HepG2 (cell line): Measurements from ENCODE around the gene KIF24. TPM values are rescaled to one million over a fixed set of nuclear protein-coding genes. Genes with fewer than 3 reads are reported as not detected.

Experiments
- FOXA1 ChIP-seq, 2 experiments: fragments of 450-650 bp in 1 of 2; sonication (generic) in 1 of 2; formaldehyde crosslinking in 1 of 2; IDR thresholded peaks; 2 replicates each; pipeline versions ENCODE4 v1.4.0 to v1.6.1; 2016 to 2020; ENCODE audit warnings: missing genetic modification reagents in 1 of 2
- HMGA1 ChIP-seq: sonication (generic); formaldehyde crosslinking; conservative IDR thresholded peaks from 2 replicates; pipeline ENCODE4 v1.4.0; 2020; ENCODE audit warnings: missing genetic modification reagents
- PAX8 ChIP-seq: sonication (generic); formaldehyde crosslinking; IDR thresholded peaks from 2 replicates; pipeline ENCODE4 v1.8.0; 2022; ENCODE audit warnings: mild to moderate bottlenecking, missing genetic modification reagents, borderline replicate concordance
- PHF20 ChIP-seq: sonication (generic); formaldehyde crosslinking; IDR thresholded peaks from 2 replicates; pipeline ENCODE4 v1.5.0; 2020; ENCODE audit warnings: mild to moderate bottlenecking, missing genetic modification reagents
- SETDB1 ChIP-seq: sonication (generic); formaldehyde crosslinking; IDR thresholded peaks from 2 replicates; pipeline ENCODE4 v1.5.1; 2020; ENCODE audit warnings: missing genetic modification reagents, mild to moderate bottlenecking, borderline replicate concordance
- ZBTB10 ChIP-seq: sonication (generic); formaldehyde crosslinking; IDR thresholded peaks from 2 replicates; pipeline ENCODE4 v1.4.0; 2020; ENCODE audit warnings: missing genetic modification reagents, borderline replicate concordance
- ZNF703 ChIP-seq: sonication (generic); formaldehyde crosslinking; IDR thresholded peaks from 2 replicates; pipeline ENCODE4 v1.5.1; 2020; ENCODE audit warnings: missing genetic modification reagents, mild to moderate bottlenecking, moderate library complexity, borderline replicate concordance
- ZNF792 ChIP-seq: IDR thresholded peaks from 2 replicates; pipeline ENCODE4 v1.6.1; 2016
- ZSCAN9 ChIP-seq: IDR thresholded peaks from 2 replicates; pipeline ENCODE4 v1.6.1; 2016; ENCODE audit warnings: borderline replicate concordance
- polyA plus RNA-seq, 8 experiments: library from polyadenylated mRNA; depleted of rRNA in 3 of 8; stranded (reverse) in 7 of 8; unstranded in 1 of 8; fragments of >200 nt; fragmentation: Illumina TruSeq in 4 of 8; extraction: Trizol in 4 of 8; gene quantifications; 2 replicates each; pipeline versions ENCODE4 v1.2.1 to v1.2.3, GENCODE V29; 2011 to 2016; ENCODE audit warnings: low read depth in 4 of 8, missing spikeins in 1 of 8, mixed read lengths in 1 of 8; ENCODE audit not compliant: insufficient read depth in 1 of 8
- total RNA-seq, 5 experiments: library from RNA; depleted of rRNA; stranded (reverse); fragments of >200 nt; fragmentation: Illumina TruSeq; extraction: Trizol; gene quantifications; 2 replicates each; pipeline ENCODE4 v1.2.3, GENCODE V29; 2016; ENCODE audit warnings: low read depth in 1 of 5
- TF ChIP-seq, protein P1 (sequence below): sonication (generic); formaldehyde crosslinking; IDR thresholded peaks from 2 replicates; pipeline ENCODE4 v1.8.1; 2022; ENCODE audit warnings: mild to moderate bottlenecking, missing genetic modification reagents
- TF ChIP-seq, protein P2 (sequence below), 2 experiments: sonication (generic) in 1 of 2; formaldehyde crosslinking in 1 of 2; IDR thresholded peaks; 2 replicates each; pipeline versions ENCODE4 v1.4.0 to v1.6.1; 2016 to 2020; ENCODE audit warnings: borderline replicate concordance in 1 of 2, low read depth in 1 of 2, mild to moderate bottlenecking in 1 of 2, missing genetic modification reagents in 1 of 2
- TF ChIP-seq, protein P3 (sequence below): sonication (generic); formaldehyde crosslinking; IDR thresholded peaks from 2 replicates; pipeline ENCODE4 v1.4.0; 2020; ENCODE audit warnings: missing genetic modification reagents

Gene KIF24
- total and polyA plus RNA-seq, 2 of the 13 experiments (the other 11 are each of a cell fraction or from before 2014, with no cell fraction given): 1.1 to 3.0 TPM

DNA sequence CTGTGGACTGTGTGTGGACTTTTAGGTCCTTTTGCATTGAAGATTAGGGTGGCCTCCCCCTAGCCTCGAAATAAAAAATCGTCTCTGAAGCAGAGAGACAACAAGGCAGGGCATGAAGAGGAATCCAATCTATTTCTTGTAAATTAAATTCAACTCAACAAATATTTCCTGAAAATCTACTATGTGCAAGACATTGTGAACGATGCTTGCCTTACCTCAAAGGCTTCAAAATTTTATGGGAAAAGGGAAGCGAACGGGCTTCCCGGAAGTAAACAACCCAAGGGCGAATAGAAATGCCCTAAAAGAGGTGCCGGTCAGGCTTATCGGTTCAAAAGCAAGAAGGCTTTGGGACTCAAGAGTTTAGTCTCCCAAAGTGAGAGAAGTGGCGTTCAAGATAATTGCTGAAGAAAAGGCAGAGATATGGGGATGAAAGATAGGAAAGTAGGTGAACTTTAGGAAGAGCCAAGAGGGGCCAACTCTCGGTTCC is 525 bp downstream of the KIF24 start (continued):
- TF ChIP-seq, protein P1, sequence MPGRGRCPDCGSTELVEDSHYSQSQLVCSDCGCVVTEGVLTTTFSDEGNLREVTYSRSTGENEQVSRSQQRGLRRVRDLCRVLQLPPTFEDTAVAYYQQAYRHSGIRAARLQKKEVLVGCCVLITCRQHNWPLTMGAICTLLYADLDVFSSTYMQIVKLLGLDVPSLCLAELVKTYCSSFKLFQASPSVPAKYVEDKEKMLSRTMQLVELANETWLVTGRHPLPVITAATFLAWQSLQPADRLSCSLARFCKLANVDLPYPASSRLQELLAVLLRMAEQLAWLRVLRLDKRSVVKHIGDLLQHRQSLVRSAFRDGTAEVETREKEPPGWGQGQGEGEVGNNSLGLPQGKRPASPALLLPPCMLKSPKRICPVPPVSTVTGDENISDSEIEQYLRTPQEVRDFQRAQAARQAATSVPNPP (CRISPR knock-in tag): no peak
- no peak for TF ChIP-seq ZNF703 (CRISPR knock-in tag)
- no peak for TF ChIP-seq FOXA1 (IDR thresholded peaks at IDR 0.05)
- 0 out of 2 replicates have a peak, but pooled peaks have one; percentile 7 for TF ChIP-seq FOXA1 (CRISPR knock-in tag; IDR thresholded peaks at IDR 0.05)
- TF ChIP-seq, protein P2, sequence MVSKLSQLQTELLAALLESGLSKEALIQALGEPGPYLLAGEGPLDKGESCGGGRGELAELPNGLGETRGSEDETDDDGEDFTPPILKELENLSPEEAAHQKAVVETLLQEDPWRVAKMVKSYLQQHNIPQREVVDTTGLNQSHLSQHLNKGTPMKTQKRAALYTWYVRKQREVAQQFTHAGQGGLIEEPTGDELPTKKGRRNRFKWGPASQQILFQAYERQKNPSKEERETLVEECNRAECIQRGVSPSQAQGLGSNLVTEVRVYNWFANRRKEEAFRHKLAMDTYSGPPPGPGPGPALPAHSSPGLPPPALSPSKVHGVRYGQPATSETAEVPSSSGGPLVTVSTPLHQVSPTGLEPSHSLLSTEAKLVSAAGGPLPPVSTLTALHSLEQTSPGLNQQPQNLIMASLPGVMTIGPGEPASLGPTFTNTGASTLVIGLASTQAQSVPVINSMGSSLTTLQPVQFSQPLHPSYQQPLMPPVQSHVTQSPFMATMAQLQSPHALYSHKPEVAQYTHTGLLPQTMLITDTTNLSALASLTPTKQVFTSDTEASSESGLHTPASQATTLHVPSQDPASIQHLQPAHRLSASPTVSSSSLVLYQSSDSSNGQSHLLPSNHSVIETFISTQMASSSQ (IDR thresholded peaks at IDR 0.05; ENCODE audit: low read depth): no peak
- TF ChIP-seq, protein P2 (CRISPR knock-in tag; IDR thresholded peaks at IDR 0.05; ENCODE audit: borderline replicate concordance): 0 out of 2 replicates have a peak, but pooled peaks have one; percentile 3
- no peak for TF ChIP-seq ZNF792 (CRISPR knock-in tag)
- TF ChIP-seq ZBTB10 (CRISPR knock-in tag): no peak
- 0 out of 2 replicates have a peak, but pooled peaks have one; percentile 19 for TF ChIP-seq PHF20
- no peak for TF ChIP-seq PAX8 (CRISPR knock-in tag)
- no peak for TF ChIP-seq HMGA1 (CRISPR knock-in tag)
- TF ChIP-seq, protein P3, sequence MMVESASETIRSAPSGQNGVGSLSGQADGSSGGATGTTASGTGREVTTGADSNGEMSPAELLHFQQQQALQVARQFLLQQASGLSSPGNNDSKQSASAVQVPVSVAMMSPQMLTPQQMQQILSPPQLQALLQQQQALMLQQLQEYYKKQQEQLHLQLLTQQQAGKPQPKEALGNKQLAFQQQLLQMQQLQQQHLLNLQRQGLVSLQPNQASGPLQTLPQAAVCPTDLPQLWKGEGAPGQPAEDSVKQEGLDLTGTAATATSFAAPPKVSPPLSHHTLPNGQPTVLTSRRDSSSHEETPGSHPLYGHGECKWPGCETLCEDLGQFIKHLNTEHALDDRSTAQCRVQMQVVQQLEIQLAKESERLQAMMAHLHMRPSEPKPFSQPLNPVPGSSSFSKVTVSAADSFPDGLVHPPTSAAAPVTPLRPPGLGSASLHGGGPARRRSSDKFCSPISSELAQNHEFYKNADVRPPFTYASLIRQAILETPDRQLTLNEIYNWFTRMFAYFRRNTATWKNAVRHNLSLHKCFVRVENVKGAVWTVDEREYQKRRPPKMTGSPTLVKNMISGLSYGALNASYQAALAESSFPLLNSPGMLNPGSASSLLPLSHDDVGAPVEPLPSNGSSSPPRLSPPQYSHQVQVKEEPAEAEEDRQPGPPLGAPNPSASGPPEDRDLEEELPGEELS (CRISPR knock-in tag): no peak
- no peak for TF ChIP-seq SETDB1
- no peak for TF ChIP-seq ZSCAN9 (CRISPR knock-in tag)
